WTC11 (cell line): ENCODE measurements around the gene TBC1D22B. TPM values are rescaled to one million over a fixed set of nuclear protein-coding genes. Genes with fewer than 3 reads are reported as not detected.

Experiments
- ATAC-seq: fragments of 200-7000 bp; cut with Tn5 transposase; 2 replicates; pipeline ENCODE4 v1.10.0; 2021; ENCODE audit warnings: mild to moderate bottlenecking, moderate library complexity
- CTCF ChIA-PET: fragments of 300-600 bp; sonication (Branson Sonifier 250); formaldehyde crosslinking; loops from one replicate; lab custom pipeline; 2021; ENCODE audit warnings: antibody characterized with exemption; lab: Charles Lee
- POLR2A ChIA-PET: fragments of 350-600 bp; sonication (Branson Sonifier 250); formaldehyde crosslinking; loops from one replicate; lab custom pipeline; 2021; ENCODE audit warnings: antibody characterized with exemption; lab: Charles Lee
- DNase-seq: peaks from one replicate; pipeline ENCODE4 v3.0.0; 2021; ENCODE audit warnings: low spot score
- H3K27ac Mint-ChIP-seq: 2 replicates; pipeline ENCODE4 v1.8.0; 2021; ENCODE audit warnings: mixed read lengths
- H3K27me3 Mint-ChIP-seq: 2 replicates; pipeline ENCODE4 v1.8.0; 2021; ENCODE audit warnings: low read depth, mild to moderate bottlenecking, moderate library complexity, mixed read lengths
- H3K36me3 Mint-ChIP-seq: 2 replicates; pipeline ENCODE4 v1.8.0; 2021; ENCODE audit warnings: mixed read lengths
- H3K4me1 Mint-ChIP-seq: 2 replicates; pipeline ENCODE4 v1.8.0; 2022; ENCODE audit warnings: mixed read lengths
- H3K4me3 Mint-ChIP-seq: 2 replicates; pipeline ENCODE4 v1.8.0; 2021; ENCODE audit warnings: mild to moderate bottlenecking, moderate library complexity, mixed read lengths
- H3K9me3 Mint-ChIP-seq: 2 replicates; pipeline ENCODE4 v1.8.0; 2021; ENCODE audit warnings: mixed read lengths
- AR ChIP-seq: fragments of 250-450 bp; sonication (Bioruptor Pico); IDR thresholded peaks from 2 replicates; pipeline ENCODE4 v1.9.0; 2021; ENCODE audit warnings: mild to moderate bottlenecking
- CDX4 ChIP-seq: fragments of 250-450 bp; sonication (Bioruptor Pico); IDR thresholded peaks from 2 replicates; pipeline ENCODE4 v1.9.0; 2021; ENCODE audit warnings: moderate library complexity, mild to moderate bottlenecking, inconsistent platforms, borderline replicate concordance
- ERG ChIP-seq: fragments of 250-450 bp; sonication (Bioruptor Pico); IDR thresholded peaks from 2 replicates; pipeline ENCODE4 v1.8.0; 2021; ENCODE audit warnings: mild to moderate bottlenecking
- FOXP1 ChIP-seq: sonication (generic); formaldehyde crosslinking; IDR thresholded peaks from 2 replicates; pipeline ENCODE4 v1.8.0; 2022; ENCODE audit warnings: missing genetic modification reagents, mild to moderate bottlenecking, moderate library complexity, borderline replicate concordance
- GABPB1 ChIP-seq: sonication (generic); formaldehyde crosslinking; IDR thresholded peaks from 2 replicates; pipeline ENCODE4 v1.8.1; 2023; ENCODE audit warnings: mild to moderate bottlenecking, missing genetic modification reagents
- GTF2I ChIP-seq: fragments of 250-450 bp; sonication (Bioruptor Pico); conservative IDR thresholded peaks from 2 replicates; pipeline ENCODE4 v1.4.0; 2021; ENCODE audit warnings: mild to moderate bottlenecking
- HMGA2 ChIP-seq: fragments of 250-450 bp; sonication (Bioruptor Pico); IDR thresholded peaks from 2 replicates; pipeline ENCODE4 v1.4.0; 2021; ENCODE audit warnings: mild to moderate bottlenecking, moderate library complexity
- PRDM15 ChIP-seq: sonication (generic); formaldehyde crosslinking; IDR thresholded peaks from 2 replicates; pipeline ENCODE4 v1.8.0; 2022; ENCODE audit warnings: missing genetic modification reagents
- PRRX2 ChIP-seq: fragments of 250-450 bp; sonication (Bioruptor Pico); IDR thresholded peaks from 2 replicates; pipeline ENCODE4 v1.8.0; 2021; ENCODE audit warnings: mild to moderate bottlenecking
- ZBTB43 ChIP-seq: sonication (generic); formaldehyde crosslinking; IDR thresholded peaks from 2 replicates; pipeline ENCODE4 v1.8.1; 2023; ENCODE audit warnings: mild to moderate bottlenecking, missing genetic modification reagents
- ZNF317 ChIP-seq: sonication (generic); formaldehyde crosslinking; IDR thresholded peaks from 2 replicates; pipeline ENCODE4 v1.8.1; 2023; ENCODE audit warnings: low read depth, mild to moderate bottlenecking, moderate library complexity, missing genetic modification reagents, borderline replicate concordance
- ZNF416 ChIP-seq: fragments of 250-450 bp; sonication (Bioruptor Pico); IDR thresholded peaks from 2 replicates; pipeline ENCODE4 v1.9.0; 2021; ENCODE audit warnings: mild to moderate bottlenecking, inconsistent platforms
- total RNA-seq: library from RNA; stranded (reverse); gene quantifications from 3 replicates; pipeline ENCODE4 v1.2.3, GENCODE V29; 2021

The TBC1D22B gene
- total RNA-seq, 1 experiment from 2014 or later = 16.4 TPM

- Mint-ChIP-seq H3K27me3 (peaks cover 19% of the 10 kb centered on the region), H3K9me3 (no peaks in the 10 kb centered on the region), H3K4me1 (peaks cover 34% of the 10 kb centered on the region), H3K4me3 (peak overlapping the region; percentile 80), H3K27ac (peak overlapping the region; percentile 24; the same call in 1 of the 2 replicates), H3K36me3 (no peaks in the 10 kb centered on the region; the same call in 1 of the 2 replicates)
- TF ChIP-seq CDX4 (CRISPR knock-in tag) = no peak
- 0 out of 2 replicates have a peak, but pooled peaks have one; percentile 17 for TF ChIP-seq GABPB1 (CRISPR knock-in tag)
- peak; percentile 15 for ATAC-seq
- DNase-seq = peak; percentile 30
- CTCF ChIA-PET = interaction anchor here (0.6 to 3.5 kb wide), 4 partner anchors 23 to 179 kb away, joined by 3 to 11 read pairs (median 4); no protein-coding TSS in a partner anchor
- POLR2A ChIA-PET = interaction anchor here (0.6 kb wide), 2 partner anchors 126 to 226 kb away, joined by 4 read pairs; no protein-coding TSS in a partner anchor
Measured at GRCh38 chr6:37354526-37355384, 97.2 kb downstream of the TBC1D22B start.

GRCh38 chr6:37357288-37357687 lies 99.7 kb downstream of the TBC1D22B start:
- Mint-ChIP-seq H3K27ac (peak overlapping the region; percentile 59), H3K36me3 (peaks cover 4% of the 10 kb centered on the region), H3K9me3 (no peaks in the 10 kb centered on the region), H3K4me1 (peaks cover 34% of the 10 kb centered on the region), H3K27me3 (peaks cover 12% of the 10 kb centered on the region), H3K4me3 (peak overlapping the region; percentile 3; the same call in 1 of the 2 replicates)
- POLR2A ChIA-PET = no interaction called here
- ATAC-seq (no peak), DNase-seq (no peak)
- CTCF ChIA-PET = interaction anchor here (1.0 kb wide), 1 partner anchor 43 kb away, joined by 3 read pairs; no protein-coding TSS in a partner anchor
- TF ChIP-seq HMGA2 (CRISPR knock-in tag) = no peak
- TF ChIP-seq GTF2I (CRISPR knock-in tag) = no peak
- no peak for TF ChIP-seq ZBTB43
- TF ChIP-seq FOXP1 = no peak
- TF ChIP-seq ZNF317 = no peak
- no peak for TF ChIP-seq PRRX2
- TF ChIP-seq ZNF416 = no peak
- no peak for TF ChIP-seq AR

- Mint-ChIP-seq H3K36me3 (peaks cover 4% of the 10 kb centered on the region), H3K9me3 (no peaks in the 10 kb centered on the region), H3K27me3 (peaks cover 8% of the 10 kb centered on the region), H3K27ac (peak overlapping the region; percentile 7; the same call in 1 of the 2 replicates), H3K4me1 (peaks cover 34% of the 10 kb centered on the region), H3K4me3 (no peak overlapping the region)
- POLR2A ChIA-PET = no interaction called here
- no peak for ATAC-seq
- CTCF ChIA-PET = interaction anchor here (1.0 kb wide), 1 partner anchor 43 kb away, joined by 3 read pairs; no protein-coding TSS in a partner anchor
- no peak for DNase-seq
- TF ChIP-seq PRDM15 (CRISPR knock-in tag) (no peak), ERG (no peak)
Measured at GRCh38 chr6:37357860-37358259, 100.3 kb downstream of the TBC1D22B start.
